HG03558 (cell line): Measurements from ENCODE around the gene MUSTN1.

Experiments used
- ATAC-seq: cut with Tn5 transposase; IDR thresholded peaks from one replicate; pipeline ENCODE4 v1.9.1; 2021; ENCODE audit warnings: moderate number of reproducible peaks; ENCODE audit not compliant: unreplicated experiment; ENCODE audit errors: extremely low read depth

Gene MUSTN1

DNA sequence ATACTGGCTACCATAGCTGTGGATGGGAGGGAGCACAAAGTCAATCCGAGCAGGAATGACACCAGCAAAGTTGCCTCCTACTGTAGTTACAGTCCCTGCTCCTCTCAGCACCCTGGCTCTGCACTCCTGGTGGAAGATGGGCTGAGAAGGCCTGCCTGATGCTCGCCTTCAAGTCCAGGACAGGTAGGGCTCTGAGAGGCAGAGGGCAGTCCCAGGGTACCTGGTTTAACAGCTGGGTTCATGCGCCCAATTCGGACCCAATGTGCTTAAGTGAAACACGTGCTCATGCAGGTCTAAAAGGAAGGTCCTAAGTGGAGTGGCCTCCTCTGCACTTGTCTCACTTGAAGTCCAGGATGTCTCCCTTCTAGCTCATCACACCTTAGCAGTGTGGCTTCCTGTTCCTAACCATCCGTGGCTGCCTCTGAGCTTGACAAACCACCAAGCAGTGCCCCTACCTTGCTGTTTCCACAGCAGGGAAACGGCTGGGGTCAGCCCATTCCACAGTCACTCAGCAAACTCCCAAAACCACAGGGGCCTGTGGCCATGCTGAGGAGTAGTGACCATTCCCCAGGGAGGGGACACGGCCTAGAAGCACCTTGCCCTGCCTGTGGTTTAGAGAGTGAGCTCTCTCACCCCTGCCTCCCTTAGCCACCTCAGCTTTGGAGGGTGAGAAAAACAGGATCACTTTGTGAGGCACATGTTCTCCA, 3.9 kb upstream of the MUSTN1 start:
- no peak for ATAC-seq

DNA sequence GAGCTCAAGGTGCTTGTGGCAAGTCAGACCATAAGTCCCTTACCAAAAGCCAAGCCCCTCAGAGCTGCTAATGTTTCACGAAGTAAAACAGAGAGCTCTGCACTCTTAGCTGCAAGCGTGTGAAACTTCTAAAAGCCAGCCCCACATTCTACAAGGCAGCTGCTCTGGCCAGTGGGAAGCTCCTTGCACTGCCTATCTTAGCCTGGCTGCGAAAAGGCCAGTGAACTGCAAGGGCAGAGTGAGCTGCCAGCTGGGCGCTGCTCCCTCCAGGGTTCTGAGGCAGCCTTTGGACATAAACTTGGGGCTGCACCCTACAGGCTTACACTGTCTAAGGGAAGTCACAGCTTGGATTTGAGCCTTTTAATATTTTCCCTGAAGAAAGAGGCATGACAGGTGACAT, 2.2 kb upstream of the MUSTN1 start:
- ATAC-seq = no peak

DNA sequence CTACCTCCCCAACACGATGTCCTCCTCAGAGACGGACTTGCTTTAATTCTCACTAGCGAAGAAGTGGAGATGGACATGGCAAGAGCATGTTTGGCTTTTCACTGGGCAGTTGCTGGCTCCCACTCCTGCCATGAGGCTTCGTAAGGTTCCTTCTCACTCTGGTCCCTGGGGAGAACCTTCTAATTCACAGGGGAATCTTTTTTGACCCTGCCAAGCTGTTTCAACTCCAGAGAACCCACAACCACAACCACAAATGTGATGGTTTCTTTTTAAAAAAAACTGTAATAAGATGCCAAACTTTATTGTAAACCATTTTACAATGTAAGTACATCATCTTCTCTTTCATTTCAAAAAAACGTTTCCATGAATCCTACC, 1.6 kb upstream of the MUSTN1 start:
- ATAC-seq = no peak

DNA sequence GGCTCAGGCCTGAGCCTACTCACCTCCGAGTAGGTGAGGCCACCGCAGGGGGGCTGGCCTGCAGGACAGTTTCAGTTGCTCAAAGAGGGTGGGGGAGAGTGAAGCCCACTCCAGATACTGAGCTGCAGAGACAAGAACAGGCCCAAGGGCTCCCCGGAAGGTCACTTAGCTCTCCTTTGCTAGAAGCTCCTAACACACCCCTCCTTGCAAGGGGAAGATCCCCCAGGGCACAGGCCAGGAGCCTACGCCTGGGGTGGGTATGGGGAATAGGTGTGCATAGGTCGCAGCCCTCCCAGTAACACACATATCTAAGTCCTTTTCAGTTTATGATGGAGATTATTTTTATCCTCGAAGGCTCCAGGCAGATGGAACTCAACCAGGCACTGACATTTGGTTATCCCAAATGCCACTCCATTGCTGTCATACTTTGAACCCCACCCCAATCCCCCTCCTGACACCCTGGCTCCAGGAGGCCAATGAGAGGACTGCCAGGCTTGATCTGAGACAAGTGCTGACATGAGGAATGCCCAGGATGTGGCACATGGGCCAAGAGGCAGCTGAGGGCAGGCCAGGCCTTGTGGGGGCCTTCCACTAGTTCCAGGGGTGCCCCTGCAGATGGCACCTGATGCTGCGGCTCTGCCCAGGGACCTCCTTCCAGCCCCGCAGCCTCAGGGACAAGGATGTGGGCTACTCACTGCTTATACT, 1.1 kb upstream of the MUSTN1 start:
- ATAC-seq = no peak

DNA sequence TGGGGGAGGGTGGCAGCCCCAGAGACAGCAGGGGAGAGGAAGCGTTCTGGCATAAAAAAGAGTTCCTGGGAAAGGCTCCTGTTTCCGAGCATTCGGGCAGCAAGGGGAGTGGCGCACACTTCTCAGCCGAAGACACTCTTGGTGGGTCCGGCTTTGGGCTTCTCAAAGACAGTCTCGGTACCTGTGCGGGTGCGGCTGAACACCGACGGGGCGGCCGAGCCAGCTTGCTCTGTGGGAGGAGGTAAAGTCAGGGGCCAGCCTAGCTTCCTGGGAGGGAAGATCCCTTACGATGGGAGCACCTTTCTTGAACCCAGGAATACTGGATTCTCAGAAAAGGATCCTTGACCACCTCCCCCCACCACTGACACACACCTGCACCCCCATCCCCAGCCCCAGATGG, 1.6 kb downstream of the MUSTN1 start:
- no peak for ATAC-seq

- no peak for ATAC-seq
These were observed 3.1 kb downstream of the MUSTN1 start for GRCh38 chr3:52831500-52832301.

- ATAC-seq = no peak
These were observed 4.1 kb downstream of the MUSTN1 start, which contains the start of gene ITIH4 for GRCh38 chr3:52830535-52831258. Gene ITIH4 (minus strand): TSS chr3:52830672. CDS start chr3:52830642, 30 bp downstream.

DNA sequence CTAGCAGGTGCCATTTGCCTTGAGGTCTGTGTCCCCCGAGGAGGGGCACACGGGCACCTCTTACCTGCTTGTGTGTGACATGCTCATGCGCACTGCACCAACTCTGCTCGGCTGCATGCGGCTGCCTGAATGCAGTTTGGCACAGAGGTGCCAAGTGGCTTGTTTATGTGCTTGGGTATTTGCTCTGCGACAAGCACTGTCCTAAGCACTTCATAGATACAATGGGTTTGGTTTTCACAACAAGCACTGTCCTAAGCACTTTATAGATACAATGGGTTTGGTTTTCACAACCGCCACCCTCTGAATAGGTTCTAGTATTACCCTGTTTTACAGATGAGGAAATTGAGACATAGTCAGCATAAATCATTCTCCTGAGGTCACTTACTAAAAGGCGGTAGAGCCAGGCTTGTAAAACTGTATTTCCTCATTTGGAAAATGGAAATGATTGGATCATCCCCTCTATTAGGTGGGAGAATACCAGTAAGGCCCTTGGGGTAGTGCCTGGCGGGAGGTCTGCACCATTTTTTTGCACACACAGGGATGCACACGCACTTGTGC, 4.8 kb downstream of the MUSTN1 start:
- no peak for ATAC-seq

DNA sequence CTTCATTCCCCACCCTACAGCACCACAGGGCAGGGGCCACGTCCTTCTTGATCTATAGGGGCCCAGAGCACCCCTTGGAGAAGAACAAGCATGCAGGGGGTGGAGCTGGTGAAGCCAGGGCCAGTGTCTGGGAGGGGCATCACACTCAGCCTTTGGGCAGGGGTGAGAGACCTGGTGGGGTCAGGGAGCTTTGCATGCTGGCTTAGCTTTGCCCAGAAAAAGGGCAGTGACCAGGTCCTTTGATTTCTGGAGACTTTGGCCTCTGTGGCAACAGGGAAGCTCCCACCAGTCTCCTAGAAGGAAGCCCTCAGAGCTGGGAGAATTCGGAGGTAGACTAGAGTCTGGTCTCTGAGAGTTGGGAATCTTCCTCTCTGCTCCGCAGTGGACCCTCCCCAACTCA, 5.3 kb downstream of the MUSTN1 start:
- no peak for ATAC-seq

DNA sequence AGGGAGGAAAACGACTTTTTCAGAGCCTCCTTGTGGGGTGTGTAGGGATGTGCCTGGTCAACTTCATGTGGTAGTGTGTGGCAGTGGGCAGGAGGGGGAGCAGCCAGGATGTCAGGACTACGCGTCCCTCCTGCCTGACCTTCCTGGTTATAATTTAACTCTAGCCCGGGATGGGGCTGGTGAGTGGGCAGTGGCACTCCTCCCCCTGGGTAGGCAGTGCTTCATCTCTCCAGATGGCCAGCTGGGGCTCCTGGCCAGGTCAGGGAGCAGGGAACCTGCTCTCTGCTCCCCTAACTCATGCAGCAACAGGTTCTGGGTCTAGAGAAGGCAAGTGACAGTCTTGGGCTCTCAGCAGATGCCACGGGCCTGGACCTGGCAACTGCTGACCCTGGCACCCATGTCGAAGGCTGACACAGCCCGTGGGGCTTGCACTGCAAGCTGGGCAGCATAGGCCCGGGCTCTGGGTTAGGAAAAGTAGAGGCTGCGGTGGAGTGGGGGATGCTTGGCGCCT, 6.9 kb downstream of the MUSTN1 start:
- ATAC-seq = no peak

- ATAC-seq = no peak
These were observed 7.4 kb downstream of the MUSTN1 start for GRCh38 chr3:52827441-52827840.

- ATAC-seq = no peak
These were observed 10.8 kb downstream of the MUSTN1 start for GRCh38 chr3:52824037-52824436.

GRCh38 chr3:52822363-52822762, 12.5 kb downstream of the MUSTN1 start:
- ATAC-seq = no peak

DNA sequence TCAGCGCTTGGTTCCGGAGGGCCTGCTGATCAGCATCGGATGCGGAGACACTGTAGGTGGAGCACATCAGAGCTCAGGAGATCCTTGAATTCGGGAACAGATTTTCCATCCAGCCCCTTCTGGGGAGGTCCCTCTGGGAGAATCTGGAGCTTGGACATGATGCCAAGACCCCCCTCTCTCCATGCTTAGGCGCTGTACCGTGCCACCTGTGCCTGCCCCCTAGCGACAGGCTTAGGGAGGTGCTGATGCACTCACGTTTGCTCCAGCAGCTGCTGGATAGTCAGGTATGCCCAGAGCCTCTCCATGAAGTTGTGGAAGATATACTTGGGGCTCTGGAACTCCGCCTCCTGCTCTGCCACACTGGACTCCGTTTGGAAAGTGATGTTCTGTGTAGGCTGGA, 14.1 kb downstream of the MUSTN1 start:
- no peak for ATAC-seq

DNA sequence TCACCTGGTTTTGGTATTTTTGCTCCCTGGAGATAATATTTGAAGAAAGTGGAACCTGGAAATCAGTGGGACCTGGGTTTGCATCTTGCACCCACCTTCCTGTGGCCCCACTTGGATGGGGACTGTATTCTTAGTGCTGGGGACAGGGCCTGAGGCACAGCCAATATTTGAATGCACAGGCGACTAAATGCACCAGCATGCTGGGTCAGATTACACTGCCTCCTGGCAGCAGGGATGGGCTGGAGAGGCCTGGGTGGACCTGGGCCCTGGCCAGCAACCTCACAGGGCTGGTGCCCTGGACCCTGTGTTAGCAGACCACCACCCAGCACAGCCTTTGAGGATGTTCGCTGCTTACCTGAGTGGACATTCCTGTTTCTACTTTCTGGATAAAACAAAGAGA, 14.9 kb downstream of the MUSTN1 start:
- ATAC-seq = no peak

DNA sequence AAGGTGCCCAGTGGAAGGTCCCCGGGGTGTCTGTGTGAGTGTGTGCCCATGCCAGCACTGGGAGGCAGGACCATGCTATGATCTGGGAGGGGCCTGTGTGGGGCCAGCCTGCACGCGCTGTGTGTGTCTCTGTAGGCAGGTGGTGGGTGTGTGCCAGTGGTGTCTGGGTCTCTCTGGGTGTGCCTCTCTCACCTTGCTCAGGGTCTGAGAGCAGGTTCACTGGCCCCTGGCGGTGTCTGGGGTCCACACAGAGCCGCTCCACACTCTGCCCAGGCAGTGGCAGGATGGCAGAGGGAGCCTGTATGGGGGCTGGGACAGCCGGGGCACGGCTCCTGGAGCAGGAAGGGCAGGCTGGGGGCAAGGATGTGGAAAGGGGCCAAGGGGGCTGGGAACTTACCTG, 17.0 kb downstream of the MUSTN1 start:
- no peak for ATAC-seq

- ATAC-seq = no peak
These were observed 17.6 kb downstream of the MUSTN1 start for GRCh38 chr3:52817221-52817620.

DNA sequence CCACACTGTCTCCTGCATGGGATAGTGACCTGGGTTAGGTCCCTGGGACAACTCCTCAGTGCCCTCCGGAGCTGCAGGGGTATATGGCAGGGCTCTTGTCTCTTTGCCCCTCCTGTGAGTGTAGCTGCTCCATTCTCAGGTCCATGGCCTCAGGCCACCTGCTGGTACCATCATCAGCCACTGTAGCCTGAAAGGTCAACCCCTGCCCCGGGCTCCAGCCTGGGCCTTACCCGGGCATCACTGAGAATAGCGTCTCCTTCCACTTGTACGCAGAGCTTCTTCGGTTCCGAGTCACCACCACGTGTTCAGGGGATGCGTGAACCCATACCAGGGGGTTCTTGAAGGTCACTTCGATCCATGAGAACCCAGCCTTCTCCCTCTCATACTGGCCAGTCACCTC, 18.2 kb downstream of the MUSTN1 start:
- no peak for ATAC-seq

- ATAC-seq = no peak
These were observed 18.6 kb downstream of the MUSTN1 start for GRCh38 chr3:52816199-52816598.

- ATAC-seq = no peak
These were observed 21.0 kb downstream of the MUSTN1 start for GRCh38 chr3:52813810-52814209.
